Gastrocnemius medialis (tissue), 4 donors: Measurements from ENCODE around the gene RASA4.
"Not testable (repeated sequence)": the region's sequence is repeated elsewhere in the genome, so short reads cannot be mapped to it uniquely, and the experiment has no call there.

Source experiments
- POLR2A ChIP-seq, 2 donors: fragments of 450-650 bp; IDR thresholded peaks; one replicate each; pipeline ENCODE4 v1.6.1; 2017; ENCODE audit warnings: antibody characterized with exemption in 2 of 2, mild to moderate bottlenecking in 2 of 2, moderate library complexity in 2 of 2
- TF ChIP-seq, protein P1 (sequence below), 5 experiments: fragments of 450-650 bp in 3 of 5; fragments of 200-600 bp in 2 of 5; sonication (generic) in 2 of 5; IDR thresholded peaks in 4 of 5; conservative IDR thresholded peaks in 1 of 5; 1 replicate in 4 of 5; 2 replicates in 1 of 5; pipeline ENCODE4 v1.5.1; 2016 to 2019; ENCODE audit warnings: antibody characterized with exemption in 5 of 5, mild to moderate bottlenecking in 3 of 5, moderate library complexity in 3 of 5

DNA sequence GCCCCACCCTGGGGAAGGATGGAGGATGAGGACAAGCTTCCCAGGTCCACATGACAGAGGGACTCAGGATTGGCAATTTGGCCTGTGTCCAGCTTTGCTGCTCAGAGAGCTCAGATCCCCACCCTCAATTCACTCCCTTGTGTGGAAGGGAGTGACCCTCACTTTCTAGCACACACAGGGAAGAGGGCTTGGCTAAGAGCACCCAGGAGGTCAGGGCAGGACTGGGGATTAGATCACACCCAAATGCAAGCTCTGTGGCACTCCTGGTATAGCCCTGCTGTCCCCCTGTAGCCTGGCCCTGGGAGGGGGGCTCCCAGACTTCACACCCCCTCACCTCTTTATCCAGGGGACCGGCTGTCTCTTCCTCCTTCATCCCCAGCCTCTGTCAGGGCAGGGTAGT lies 72.2 kb downstream of the RASA4 start:
- TF ChIP-seq, protein P1, sequence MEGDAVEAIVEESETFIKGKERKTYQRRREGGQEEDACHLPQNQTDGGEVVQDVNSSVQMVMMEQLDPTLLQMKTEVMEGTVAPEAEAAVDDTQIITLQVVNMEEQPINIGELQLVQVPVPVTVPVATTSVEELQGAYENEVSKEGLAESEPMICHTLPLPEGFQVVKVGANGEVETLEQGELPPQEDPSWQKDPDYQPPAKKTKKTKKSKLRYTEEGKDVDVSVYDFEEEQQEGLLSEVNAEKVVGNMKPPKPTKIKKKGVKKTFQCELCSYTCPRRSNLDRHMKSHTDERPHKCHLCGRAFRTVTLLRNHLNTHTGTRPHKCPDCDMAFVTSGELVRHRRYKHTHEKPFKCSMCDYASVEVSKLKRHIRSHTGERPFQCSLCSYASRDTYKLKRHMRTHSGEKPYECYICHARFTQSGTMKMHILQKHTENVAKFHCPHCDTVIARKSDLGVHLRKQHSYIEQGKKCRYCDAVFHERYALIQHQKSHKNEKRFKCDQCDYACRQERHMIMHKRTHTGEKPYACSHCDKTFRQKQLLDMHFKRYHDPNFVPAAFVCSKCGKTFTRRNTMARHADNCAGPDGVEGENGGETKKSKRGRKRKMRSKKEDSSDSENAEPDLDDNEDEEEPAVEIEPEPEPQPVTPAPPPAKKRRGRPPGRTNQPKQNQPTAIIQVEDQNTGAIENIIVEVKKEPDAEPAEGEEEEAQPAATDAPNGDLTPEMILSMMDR (IDR thresholded peaks at IDR 0.05 in 4 of 5, conservative IDR thresholded peaks at IDR 0.05 in 1 of 5), result not testable (repeated sequence)
- not testable (repeated sequence) for TF ChIP-seq POLR2A (IDR thresholded peaks at IDR 0.05)
